KG1 (cell line): Measurements from ENCODE around the gene GPR33.
"Not testable (repeated sequence)": the region's sequence is repeated elsewhere in the genome, so short reads cannot be mapped to it uniquely, and the experiment has no call there.

Experiments
- DNase-seq: peaks from one replicate; lab custom pipeline; 2025; lab: John Stamatoyannopoulos, UW

The GPR33 gene

GRCh38 chr14:31457665-31458659, 29.9 kb downstream of the GPR33 start:
- no peak for DNase-seq

DNA sequence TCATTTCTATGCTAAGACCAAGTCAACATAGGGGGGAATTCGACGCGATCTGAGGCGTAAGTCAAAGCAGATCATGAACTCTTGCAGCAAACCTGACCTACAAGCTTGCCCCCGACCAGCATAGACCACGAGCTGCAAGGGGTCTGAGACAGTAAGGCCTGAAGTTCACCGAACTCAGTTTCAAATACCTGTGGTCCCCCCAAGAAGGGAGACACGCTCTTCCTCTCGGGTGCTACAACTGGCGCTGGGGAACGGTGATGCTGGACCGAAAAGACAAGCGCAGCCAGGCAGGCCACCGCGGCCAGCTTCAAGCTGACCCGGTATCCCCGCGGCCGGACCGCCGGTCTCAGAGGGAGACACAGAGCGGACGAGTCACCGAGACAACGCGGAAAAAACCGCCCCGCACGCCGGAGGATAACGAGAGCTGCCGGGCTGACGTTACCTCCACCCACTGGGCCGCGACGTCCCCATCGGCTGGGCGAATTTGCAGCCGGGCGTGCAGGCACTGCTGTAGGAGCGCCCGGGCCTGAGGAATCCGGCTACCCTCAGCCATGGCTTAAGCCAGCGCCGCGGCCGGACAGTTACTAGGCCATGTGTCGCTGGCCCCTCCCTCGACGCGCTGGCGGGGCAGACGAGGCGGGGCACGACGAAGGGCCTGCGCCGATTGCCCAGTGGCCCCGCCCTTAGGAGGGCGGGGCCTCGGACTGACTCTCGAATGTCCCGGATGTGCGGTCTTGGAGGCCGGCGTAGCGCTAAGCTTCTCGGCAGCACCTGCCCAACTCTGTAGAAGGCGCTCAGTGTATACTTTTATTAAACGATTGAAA, 30.8 kb downstream of the GPR33 start, which contains the start of gene DTD2:
TSS of gene DTD2 (minus strand) at position 666 of the 824 bp plus-strand sequence. CDS start at position 553, 113 bp downstream.
- DNase-seq, result peak; percentile 95

- peak; percentile 20 for DNase-seq
These were observed 37.7 kb downstream of the GPR33 start for GRCh38 chr14:31449971-31450610.

DNA sequence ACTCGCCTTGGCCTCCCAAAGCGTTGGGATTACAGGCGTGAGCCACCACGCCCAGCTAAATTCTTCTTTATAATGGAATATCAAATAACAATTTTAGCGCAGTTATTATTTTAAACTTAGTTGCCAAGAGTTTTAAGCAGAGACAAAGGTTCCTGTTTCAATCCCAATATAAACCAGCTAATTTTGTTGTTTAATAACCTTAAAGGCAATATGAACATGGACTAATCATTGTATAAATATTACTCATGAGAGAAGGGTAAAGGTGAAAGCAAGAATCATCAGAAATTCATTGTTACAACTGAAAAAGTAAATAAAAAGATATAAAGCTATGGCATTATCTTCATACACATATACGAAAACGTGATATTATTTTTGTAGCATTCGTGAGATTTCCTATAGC, 38.7 kb downstream of the GPR33 start:
- DNase-seq, result no peak

- DNase-seq, result no peak
These were observed 42.1 kb downstream of the GPR33 start for GRCh38 chr14:31445703-31446102.

DNA sequence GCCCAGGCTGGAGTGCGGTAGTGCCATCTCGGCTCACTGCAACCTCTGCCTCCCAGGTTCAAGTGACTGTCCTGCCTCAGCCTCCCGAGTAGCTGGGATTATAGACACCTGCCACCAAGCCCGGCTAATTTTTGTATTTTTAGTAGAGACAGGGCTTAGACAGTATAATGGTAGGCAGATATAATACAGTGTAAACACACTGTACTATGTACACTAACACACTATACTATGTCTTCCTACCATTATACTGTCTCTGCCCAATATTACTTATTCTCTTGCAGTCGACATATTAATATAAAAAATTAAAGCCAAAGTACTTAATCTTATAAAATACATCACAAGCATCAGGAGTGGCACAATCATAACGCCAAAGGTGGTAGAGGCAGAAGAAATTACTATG, 45.6 kb downstream of the GPR33 start:
- DNase-seq, result no peak

GRCh38 chr14:31441273-31442111, 46.3 kb downstream of the GPR33 start:
- DNase-seq, result no peak

GRCh38 chr14:31440280-31440679, 47.6 kb downstream of the GPR33 start:
- no peak for DNase-seq

- DNase-seq, result no peak
These were observed 48.3 kb downstream of the GPR33 start for GRCh38 chr14:31439561-31439960.

- DNase-seq, result not testable (repeated sequence)
These were observed 50.7 kb downstream of the GPR33 start for GRCh38 chr14:31437045-31437691.

GRCh38 chr14:31435276-31435675, 52.6 kb downstream of the GPR33 start:
- DNase-seq, result no peak
